ENCODE data around the gene WDR74. TPM values are rescaled to one million over a fixed set of nuclear protein-coding genes. Genes with fewer than 3 reads are reported as not detected.

The WDR74 gene
- total and polyA plus RNA-seq, 2 of the 13 experiments (the other 11 are each of a cell fraction or from before 2014, with no cell fraction given) = 77.0 to 83.3 TPM

DNA sequence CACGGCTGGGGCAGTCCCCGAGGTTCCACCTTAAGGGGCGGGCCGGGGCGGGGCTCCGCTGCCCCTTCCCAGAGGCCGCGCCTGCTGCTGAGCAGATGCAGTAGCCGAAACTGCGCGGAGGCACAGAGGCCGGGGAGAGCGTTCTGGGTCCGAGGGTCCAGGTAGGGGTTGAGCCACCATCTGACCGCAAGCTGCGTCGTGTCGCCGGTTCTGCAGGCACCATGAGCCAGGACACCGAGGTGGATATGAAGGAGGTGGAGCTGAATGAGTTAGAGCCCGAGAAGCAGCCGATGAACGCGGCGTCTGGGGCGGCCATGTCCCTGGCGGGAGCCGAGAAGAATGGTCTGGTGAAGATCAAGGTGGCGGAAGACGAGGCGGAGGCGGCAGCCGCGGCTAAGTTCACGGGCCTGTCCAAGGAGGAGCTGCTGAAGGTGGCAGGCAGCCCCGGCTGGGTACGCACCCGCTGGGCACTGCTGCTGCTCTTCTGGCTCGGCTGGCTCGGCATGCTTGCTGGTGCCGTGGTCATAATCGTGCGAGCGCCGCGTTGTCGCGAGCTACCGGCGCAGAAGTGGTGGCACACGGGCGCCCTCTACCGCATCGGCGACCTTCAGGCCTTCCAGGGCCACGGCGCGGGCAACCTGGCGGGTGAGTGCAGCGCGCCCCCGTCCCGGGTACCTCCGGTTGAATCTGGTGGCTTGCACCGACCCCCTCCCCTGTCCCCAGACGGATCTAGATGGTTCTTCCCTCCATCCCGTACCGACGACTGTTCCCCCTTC, 41.6 kb upstream of the WDR74 start, which contains the start of gene SLC3A2 (continued):
- TF ChIP-seq ZEB1 (IDR thresholded peaks at IDR 0.05; ENCODE audit: insufficient replicate concordance, low read depth) (no peak), SMAD9 (CRISPR knock-in tag; IDR thresholded peaks at IDR 0.05) (peak; percentile 90), TOPORS (CRISPR knock-in tag; IDR thresholded peaks at IDR 0.05) (0 out of 2 replicates have a peak, but pooled peaks have one; percentile 61), CCDC6 (CRISPR knock-in tag; IDR thresholded peaks at IDR 0.05) (peak; percentile 85), ZNF350 (CRISPR knock-in tag; IDR thresholded peaks at IDR 0.05; ENCODE audit: borderline replicate concordance, low read depth) (peak; percentile 84), SALL2 (CRISPR knock-in tag; IDR thresholded peaks at IDR 0.05) (peak; percentile 48; the same call in 1 of the 2 replicates), ZNF850 (CRISPR knock-in tag; conservative IDR thresholded peaks at IDR 0.05) (no peak), ZNF558 (CRISPR knock-in tag; IDR thresholded peaks at IDR 0.05; ENCODE audit: borderline replicate concordance) (peak; percentile 96; the same call in 1 of the 2 replicates), KAT2B (IDR thresholded peaks at IDR 0.05; ENCODE audit: borderline replicate concordance, low read depth, low read length) (no peak), ATF7-NPFF (CRISPR knock-in tag; IDR thresholded peaks at IDR 0.05; ENCODE audit: low read depth) (peak; percentile 59; the same call in 1 of the 2 replicates), U2AF1 (optimal IDR thresholded peaks at IDR 0.05; ENCODE audit: low read depth, low read length) (peak; percentile 52), ZBTB7B (CRISPR knock-in tag; IDR thresholded peaks at IDR 0.05) (peak; percentile 43), ZNF562 (CRISPR knock-in tag; IDR thresholded peaks at IDR 0.05; ENCODE audit: borderline replicate concordance) (no peak), GLI4 (CRISPR knock-in tag; IDR thresholded peaks at IDR 0.05; ENCODE audit: borderline replicate concordance) (peak; percentile 99; the same call in 1 of the 2 replicates), CREM (IDR thresholded peaks at IDR 0.05) (no peak), CREM (CRISPR knock-in tag; IDR thresholded peaks at IDR 0.05) (no peak), HDAC1 (CRISPR knock-in tag; IDR thresholded peaks at IDR 0.05) (peak; percentile 82), PAX8 (CRISPR knock-in tag; IDR thresholded peaks at IDR 0.05; ENCODE audit: borderline replicate concordance) (no peak), TBX2 (CRISPR knock-in tag; IDR thresholded peaks at IDR 0.05; ENCODE audit: borderline replicate concordance) (peak; percentile 76), ZNF607 (CRISPR knock-in tag; IDR thresholded peaks at IDR 0.05; ENCODE audit: borderline replicate concordance) (0 out of 2 replicates have a peak, but pooled peaks have one; percentile 55)
- TF ChIP-seq, protein P1, sequence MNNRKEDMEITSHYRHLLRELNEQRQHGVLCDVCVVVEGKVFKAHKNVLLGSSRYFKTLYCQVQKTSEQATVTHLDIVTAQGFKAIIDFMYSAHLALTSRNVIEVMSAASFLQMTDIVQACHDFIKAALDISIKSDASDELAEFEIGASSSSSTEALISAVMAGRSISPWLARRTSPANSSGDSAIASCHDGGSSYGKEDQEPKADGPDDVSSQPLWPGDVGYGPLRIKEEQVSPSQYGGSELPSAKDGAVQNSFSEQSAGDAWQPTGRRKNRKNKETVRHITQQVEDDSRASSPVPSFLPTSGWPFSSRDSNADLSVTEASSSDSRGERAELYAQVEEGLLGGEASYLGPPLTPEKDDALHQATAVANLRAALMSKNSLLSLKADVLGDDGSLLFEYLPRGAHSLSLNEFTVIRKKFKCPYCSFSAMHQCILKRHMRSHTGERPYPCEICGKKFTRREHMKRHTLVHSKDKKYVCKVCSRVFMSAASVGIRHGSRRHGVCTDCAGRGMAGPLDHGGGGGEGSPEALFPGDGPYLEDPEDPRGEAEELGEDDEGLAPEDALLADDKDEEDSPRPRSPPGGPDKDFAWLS (CRISPR knock-in tag; IDR thresholded peaks at IDR 0.05; ENCODE audit: borderline replicate concordance) = no peak
- TF ChIP-seq, protein P2, sequence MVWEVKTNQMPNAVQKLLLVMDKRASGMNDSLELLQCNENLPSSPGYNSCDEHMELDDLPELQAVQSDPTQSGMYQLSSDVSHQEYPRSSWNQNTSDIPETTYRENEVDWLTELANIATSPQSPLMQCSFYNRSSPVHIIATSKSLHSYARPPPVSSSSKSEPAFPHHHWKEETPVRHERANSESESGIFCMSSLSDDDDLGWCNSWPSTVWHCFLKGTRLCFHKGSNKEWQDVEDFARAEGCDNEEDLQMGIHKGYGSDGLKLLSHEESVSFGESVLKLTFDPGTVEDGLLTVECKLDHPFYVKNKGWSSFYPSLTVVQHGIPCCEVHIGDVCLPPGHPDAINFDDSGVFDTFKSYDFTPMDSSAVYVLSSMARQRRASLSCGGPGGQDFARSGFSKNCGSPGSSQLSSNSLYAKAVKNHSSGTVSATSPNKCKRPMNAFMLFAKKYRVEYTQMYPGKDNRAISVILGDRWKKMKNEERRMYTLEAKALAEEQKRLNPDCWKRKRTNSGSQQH (CRISPR knock-in tag; IDR thresholded peaks at IDR 0.05; ENCODE audit: low read depth) = peak; percentile 18; the same call in 1 of the 2 replicates
- TF ChIP-seq, protein P3, sequence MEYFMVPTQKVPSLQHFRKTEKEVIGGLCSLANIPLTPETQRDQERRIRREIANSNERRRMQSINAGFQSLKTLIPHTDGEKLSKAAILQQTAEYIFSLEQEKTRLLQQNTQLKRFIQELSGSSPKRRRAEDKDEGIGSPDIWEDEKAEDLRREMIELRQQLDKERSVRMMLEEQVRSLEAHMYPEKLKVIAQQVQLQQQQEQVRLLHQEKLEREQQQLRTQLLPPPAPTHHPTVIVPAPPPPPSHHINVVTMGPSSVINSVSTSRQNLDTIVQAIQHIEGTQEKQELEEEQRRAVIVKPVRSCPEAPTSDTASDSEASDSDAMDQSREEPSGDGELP (IDR thresholded peaks at IDR 0.05; ENCODE audit: borderline replicate concordance, low read depth) = no peak
- TF ChIP-seq, protein P4, sequence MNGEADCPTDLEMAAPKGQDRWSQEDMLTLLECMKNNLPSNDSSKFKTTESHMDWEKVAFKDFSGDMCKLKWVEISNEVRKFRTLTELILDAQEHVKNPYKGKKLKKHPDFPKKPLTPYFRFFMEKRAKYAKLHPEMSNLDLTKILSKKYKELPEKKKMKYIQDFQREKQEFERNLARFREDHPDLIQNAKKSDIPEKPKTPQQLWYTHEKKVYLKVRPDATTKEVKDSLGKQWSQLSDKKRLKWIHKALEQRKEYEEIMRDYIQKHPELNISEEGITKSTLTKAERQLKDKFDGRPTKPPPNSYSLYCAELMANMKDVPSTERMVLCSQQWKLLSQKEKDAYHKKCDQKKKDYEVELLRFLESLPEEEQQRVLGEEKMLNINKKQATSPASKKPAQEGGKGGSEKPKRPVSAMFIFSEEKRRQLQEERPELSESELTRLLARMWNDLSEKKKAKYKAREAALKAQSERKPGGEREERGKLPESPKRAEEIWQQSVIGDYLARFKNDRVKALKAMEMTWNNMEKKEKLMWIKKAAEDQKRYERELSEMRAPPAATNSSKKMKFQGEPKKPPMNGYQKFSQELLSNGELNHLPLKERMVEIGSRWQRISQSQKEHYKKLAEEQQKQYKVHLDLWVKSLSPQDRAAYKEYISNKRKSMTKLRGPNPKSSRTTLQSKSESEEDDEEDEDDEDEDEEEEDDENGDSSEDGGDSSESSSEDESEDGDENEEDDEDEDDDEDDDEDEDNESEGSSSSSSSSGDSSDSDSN (CRISPR knock-in tag; IDR thresholded peaks at IDR 0.05) = peak; percentile 91

All from HepG2 (cell line).